ENCODE measurements around the gene GRM5. TPM values are rescaled to one million over a fixed set of nuclear protein-coding genes. Genes with fewer than 3 reads are reported as not detected.
"Not testable (repeated sequence)": the region's sequence is repeated elsewhere in the genome, so short reads cannot be mapped to it uniquely, and the experiment has no call there.

The GRM5 gene
- not detected for total RNA-seq

DNA sequence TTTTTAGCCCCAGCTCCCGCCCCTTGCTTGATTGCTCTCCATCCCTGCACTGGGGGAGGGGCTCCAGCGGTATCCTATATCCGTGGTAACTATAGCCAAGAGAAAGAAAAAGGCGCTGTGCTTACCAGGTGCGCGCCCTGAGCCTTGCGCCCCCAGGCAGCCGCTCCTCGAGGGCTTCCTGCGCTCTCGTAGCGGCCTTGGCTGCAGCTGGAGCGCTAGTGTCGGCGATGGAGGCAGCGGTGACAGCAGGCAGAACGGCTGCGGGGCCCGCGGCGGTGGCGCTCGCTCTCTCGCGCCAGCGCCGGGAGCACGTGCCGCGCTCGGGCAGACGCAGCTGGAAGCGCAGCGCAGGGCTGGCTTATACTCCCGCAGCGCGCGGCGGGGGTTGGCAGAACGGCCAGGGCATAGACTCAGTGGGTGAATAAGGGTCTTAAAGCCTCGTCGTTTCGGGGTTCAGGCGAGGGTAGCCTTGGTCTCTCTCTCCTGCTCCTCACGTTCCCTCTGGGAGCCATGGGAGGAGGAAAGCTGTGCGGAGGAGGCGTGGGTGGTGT, at the start of gene GRM5:
GRM5 (minus strand) TSS at position 332 of the 551 bp plus-strand sequence. CDS start 18,110 bp downstream, outside the sequence.
- not testable (repeated sequence) for H3K36me3 ChIP-seq (ENCODE audit: control insufficient read depth in 3 of 3, insufficient read depth in 3 of 3, low read length in 3 of 3); H3K4me1 ChIP-seq (ENCODE audit: control insufficient read depth in 3 of 3, insufficient read depth in 3 of 3, low read length in 3 of 3); H3K9ac ChIP-seq (ENCODE audit: low read depth in 1 of 3, low read length in 3 of 3); H3K4me3 ChIP-seq (ENCODE audit: low read length in 3 of 3); H3K9me3 ChIP-seq (ENCODE audit: control insufficient read depth in 3 of 3, low read length in 3 of 3); H3K27ac ChIP-seq (ENCODE audit: low read depth, low read length)
- peaks cover 0 to 13% (median 3%) of the 10 kb centered on the region in 3 donors for H3K27me3 ChIP-seq (ENCODE audit: control insufficient read depth in 3 of 3, insufficient read depth in 3 of 3, low read length in 3 of 3)

DNA sequence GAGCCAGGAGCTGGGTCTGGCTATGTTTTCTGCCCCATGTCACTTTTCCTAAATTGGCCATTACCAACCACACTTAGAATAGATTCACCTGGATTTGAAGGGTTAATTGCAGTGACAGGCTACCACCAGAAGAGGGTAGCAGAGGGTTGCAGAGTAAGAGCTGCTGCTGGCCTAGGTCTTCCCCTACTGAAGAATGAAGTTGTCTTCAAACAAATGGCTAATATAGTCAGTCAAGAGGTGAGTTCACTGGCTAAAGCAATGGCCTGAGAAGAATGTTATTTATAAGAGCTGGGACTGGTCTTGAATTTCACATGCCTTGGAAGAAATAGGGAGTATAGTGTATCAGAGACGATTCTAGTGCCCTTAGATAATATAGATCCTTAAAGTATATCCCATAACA, 32.2 kb upstream of the GRM5 start:
- H3K4me1 ChIP-seq (ENCODE audit: control insufficient read depth in 3 of 3, insufficient read depth in 3 of 3, low read length in 3 of 3); H3K9me3 ChIP-seq (ENCODE audit: control insufficient read depth in 3 of 3, low read length in 3 of 3); H3K27ac ChIP-seq (ENCODE audit: low read depth, low read length); H3K27me3 ChIP-seq (ENCODE audit: control insufficient read depth in 3 of 3, insufficient read depth in 3 of 3, low read length in 3 of 3); H3K36me3 ChIP-seq (ENCODE audit: control insufficient read depth in 3 of 3, insufficient read depth in 3 of 3, low read length in 3 of 3); H3K9ac ChIP-seq (ENCODE audit: low read depth in 1 of 3, low read length in 3 of 3); H3K4me3 ChIP-seq (ENCODE audit: low read length in 3 of 3): not testable (repeated sequence)

DNA sequence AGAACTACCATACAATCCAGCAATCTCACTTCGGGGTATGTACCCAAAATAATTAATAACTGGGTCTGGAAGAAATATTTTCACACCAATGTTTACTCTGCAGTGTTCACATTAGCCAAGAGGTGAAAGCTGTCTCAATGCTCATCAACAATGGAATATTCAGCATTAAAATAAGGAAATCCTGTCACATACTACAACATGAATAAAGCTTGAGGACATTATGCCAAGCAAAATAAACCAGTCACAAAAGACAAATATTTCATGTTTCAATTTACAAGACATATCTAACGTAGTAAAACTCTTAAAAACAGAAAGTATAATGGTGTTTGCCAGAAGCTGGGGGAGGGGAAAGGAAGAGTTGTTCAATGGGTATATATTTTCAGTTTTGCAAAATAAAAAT, 28.0 kb upstream of the GRM5 start:
- not testable (repeated sequence) for H3K9me3 ChIP-seq (ENCODE audit: control insufficient read depth in 3 of 3, low read length in 3 of 3); H3K4me3 ChIP-seq (ENCODE audit: low read length in 3 of 3); H3K4me1 ChIP-seq (ENCODE audit: control insufficient read depth in 3 of 3, insufficient read depth in 3 of 3, low read length in 3 of 3); H3K36me3 ChIP-seq (ENCODE audit: control insufficient read depth in 3 of 3, insufficient read depth in 3 of 3, low read length in 3 of 3); H3K27me3 ChIP-seq (ENCODE audit: control insufficient read depth in 3 of 3, insufficient read depth in 3 of 3, low read length in 3 of 3); H3K27ac ChIP-seq (ENCODE audit: low read depth, low read length); H3K9ac ChIP-seq (ENCODE audit: low read depth in 1 of 3, low read length in 3 of 3)

DNA sequence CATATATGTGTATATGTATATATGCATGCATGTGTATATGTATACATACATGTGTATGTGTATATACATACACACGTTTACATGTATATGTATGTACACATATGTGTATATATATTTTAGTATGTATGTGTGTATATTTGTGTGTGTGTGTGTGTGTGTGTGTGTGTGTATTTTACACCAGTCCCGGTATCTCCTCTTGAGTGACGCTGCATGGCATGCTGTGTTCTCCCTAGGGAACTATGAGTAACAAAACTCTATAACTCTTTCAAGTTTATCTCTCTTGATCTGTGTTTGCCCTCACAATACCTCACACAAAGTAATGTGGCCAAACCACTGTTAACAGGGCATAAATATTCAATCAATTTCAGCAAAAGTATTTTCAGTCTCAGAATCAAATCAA, 19.2 kb upstream of the GRM5 start:
- H3K4me1 ChIP-seq (ENCODE audit: control insufficient read depth in 3 of 3, insufficient read depth in 3 of 3, low read length in 3 of 3); H3K27me3 ChIP-seq (ENCODE audit: control insufficient read depth in 3 of 3, insufficient read depth in 3 of 3, low read length in 3 of 3); H3K27ac ChIP-seq (ENCODE audit: low read depth, low read length); H3K4me3 ChIP-seq (ENCODE audit: low read length in 3 of 3); H3K9ac ChIP-seq (ENCODE audit: low read depth in 1 of 3, low read length in 3 of 3); H3K9me3 ChIP-seq (ENCODE audit: control insufficient read depth in 3 of 3, low read length in 3 of 3); H3K36me3 ChIP-seq (ENCODE audit: control insufficient read depth in 3 of 3, insufficient read depth in 3 of 3, low read length in 3 of 3): not testable (repeated sequence)

DNA sequence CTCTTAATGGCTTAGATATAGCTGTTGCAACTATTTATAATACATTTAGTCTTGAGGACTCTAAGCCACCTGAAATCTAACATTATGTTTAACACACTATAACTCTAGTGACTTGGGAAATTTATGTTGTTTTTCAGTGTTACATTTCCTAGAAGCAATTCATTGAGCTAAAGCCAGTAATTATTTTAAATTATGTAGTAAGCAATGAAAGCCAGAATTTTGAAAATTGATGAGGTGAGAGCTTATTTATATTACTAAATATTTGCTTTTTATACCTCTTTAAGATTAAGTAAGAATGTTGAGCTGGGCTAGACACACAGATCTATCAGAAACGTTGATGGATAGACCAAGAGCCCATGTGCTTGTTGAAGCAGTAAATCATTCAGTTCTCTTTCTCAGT, 5.1 kb upstream of the GRM5 start:
- H3K36me3 ChIP-seq (ENCODE audit: control insufficient read depth in 3 of 3, insufficient read depth in 3 of 3, low read length in 3 of 3); H3K4me3 ChIP-seq (ENCODE audit: low read length in 3 of 3); H3K27me3 ChIP-seq (ENCODE audit: control insufficient read depth in 3 of 3, insufficient read depth in 3 of 3, low read length in 3 of 3); H3K9me3 ChIP-seq (ENCODE audit: control insufficient read depth in 3 of 3, low read length in 3 of 3); H3K9ac ChIP-seq (ENCODE audit: low read depth in 1 of 3, low read length in 3 of 3); H3K27ac ChIP-seq (ENCODE audit: low read depth, low read length); H3K4me1 ChIP-seq (ENCODE audit: control insufficient read depth in 3 of 3, insufficient read depth in 3 of 3, low read length in 3 of 3): not testable (repeated sequence)

DNA sequence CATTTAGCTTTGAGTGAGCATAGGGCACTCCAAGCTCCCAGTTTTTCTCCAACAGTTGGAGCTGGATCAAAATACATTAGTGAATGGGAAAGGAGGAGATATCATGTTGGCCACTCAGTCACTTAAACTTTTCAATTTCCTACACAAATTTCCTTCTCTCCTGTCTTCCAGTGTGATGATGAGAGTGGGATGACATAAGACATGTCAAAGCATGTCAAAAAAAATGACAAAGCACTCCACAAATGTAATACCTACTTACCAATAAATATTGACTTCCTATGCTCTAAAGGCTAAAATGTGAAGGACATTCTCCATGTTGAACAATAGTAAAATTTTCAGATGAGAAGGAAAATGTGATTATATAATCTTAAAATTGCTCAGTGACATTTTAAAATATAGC, 1.5 kb upstream of the GRM5 start:
- peaks cover 0 to 13% (median 3%) of the 10 kb centered on the region in 3 donors for H3K27me3 ChIP-seq (ENCODE audit: control insufficient read depth in 3 of 3, insufficient read depth in 3 of 3, low read length in 3 of 3)
- no peak overlapping the region for H3K4me3 ChIP-seq (ENCODE audit: low read length in 3 of 3)
- no peaks in the 10 kb centered on the region for H3K36me3 ChIP-seq (ENCODE audit: control insufficient read depth in 3 of 3, insufficient read depth in 3 of 3, low read length in 3 of 3)
- H3K9me3 ChIP-seq (ENCODE audit: control insufficient read depth in 3 of 3, low read length in 3 of 3) = no peaks in the 10 kb centered on the region
- no peak overlapping the region for H3K27ac ChIP-seq (ENCODE audit: low read depth, low read length)
- H3K4me1 ChIP-seq (ENCODE audit: control insufficient read depth in 3 of 3, insufficient read depth in 3 of 3, low read length in 3 of 3) = no peaks in the 10 kb centered on the region
- no peak overlapping the region for H3K9ac ChIP-seq (ENCODE audit: low read depth in 1 of 3, low read length in 3 of 3)

DNA sequence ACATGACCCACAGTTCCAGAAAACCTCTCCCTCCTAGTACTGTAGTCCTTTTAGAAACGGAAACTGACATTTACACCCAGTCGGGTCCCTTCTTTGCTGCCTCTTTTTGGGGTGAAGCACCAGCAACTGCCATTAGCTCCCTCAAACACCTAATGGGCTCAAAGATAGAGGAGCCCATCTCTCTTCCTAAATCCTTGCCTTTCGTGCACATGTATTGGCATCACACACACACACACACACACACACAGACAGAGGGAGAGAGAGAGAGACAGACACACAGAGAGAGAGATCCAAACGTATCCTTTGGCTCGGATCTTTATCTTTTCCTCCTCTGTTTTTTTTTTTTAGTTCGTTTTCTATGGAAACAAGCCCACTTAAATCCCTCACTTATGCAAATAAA, 716 bp downstream of the GRM5 start:
- peaks cover 0 to 13% (median 3%) of the 10 kb centered on the region in 3 donors for H3K27me3 ChIP-seq (ENCODE audit: control insufficient read depth in 3 of 3, insufficient read depth in 3 of 3, low read length in 3 of 3)
- no peaks in the 10 kb centered on the region for H3K4me1 ChIP-seq (ENCODE audit: control insufficient read depth in 3 of 3, insufficient read depth in 3 of 3, low read length in 3 of 3)
- H3K9ac ChIP-seq (ENCODE audit: low read depth in 1 of 3, low read length in 3 of 3) = no peak overlapping the region
- H3K27ac ChIP-seq (ENCODE audit: low read depth, low read length) = no peak overlapping the region
- H3K9me3 ChIP-seq (ENCODE audit: control insufficient read depth in 3 of 3, low read length in 3 of 3) = no peaks in the 10 kb centered on the region
- no peak overlapping the region for H3K4me3 ChIP-seq (ENCODE audit: low read length in 3 of 3)
- H3K36me3 ChIP-seq (ENCODE audit: control insufficient read depth in 3 of 3, insufficient read depth in 3 of 3, low read length in 3 of 3) = no peaks in the 10 kb centered on the region

DNA sequence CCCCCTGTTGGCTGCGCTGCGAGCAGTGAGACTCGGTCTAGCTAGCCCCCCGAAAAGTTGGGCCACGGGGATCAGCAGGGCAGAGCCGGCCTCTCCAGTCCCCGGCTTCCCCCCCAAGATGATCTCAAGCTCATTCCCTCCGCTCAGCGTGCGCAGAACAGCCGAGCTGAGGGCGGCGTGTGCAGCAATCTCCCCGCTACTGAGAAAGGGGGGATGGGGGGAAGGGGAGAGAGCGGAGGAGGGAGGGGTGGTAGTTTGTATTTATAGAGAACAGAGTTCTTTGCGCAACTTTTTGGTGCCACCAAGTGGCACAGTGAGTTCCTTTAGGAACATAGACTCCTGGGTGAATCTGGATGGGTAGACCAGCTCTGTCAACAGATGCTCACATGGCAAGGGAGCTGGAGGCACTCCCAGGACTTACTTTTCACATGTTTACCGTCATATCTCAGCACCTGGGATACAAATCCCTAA, 2.3 kb downstream of the GRM5 start:
- H3K27me3 ChIP-seq (ENCODE audit: control insufficient read depth in 3 of 3, insufficient read depth in 3 of 3, low read length in 3 of 3) = peaks cover 0 to 13% (median 3%) of the 10 kb centered on the region in 3 donors
- not testable (repeated sequence) for H3K27ac ChIP-seq (ENCODE audit: low read depth, low read length); H3K9ac ChIP-seq (ENCODE audit: low read depth in 1 of 3, low read length in 3 of 3); H3K9me3 ChIP-seq (ENCODE audit: control insufficient read depth in 3 of 3, low read length in 3 of 3); H3K4me1 ChIP-seq (ENCODE audit: control insufficient read depth in 3 of 3, insufficient read depth in 3 of 3, low read length in 3 of 3); H3K36me3 ChIP-seq (ENCODE audit: control insufficient read depth in 3 of 3, insufficient read depth in 3 of 3, low read length in 3 of 3); H3K4me3 ChIP-seq (ENCODE audit: low read length in 3 of 3)

DNA sequence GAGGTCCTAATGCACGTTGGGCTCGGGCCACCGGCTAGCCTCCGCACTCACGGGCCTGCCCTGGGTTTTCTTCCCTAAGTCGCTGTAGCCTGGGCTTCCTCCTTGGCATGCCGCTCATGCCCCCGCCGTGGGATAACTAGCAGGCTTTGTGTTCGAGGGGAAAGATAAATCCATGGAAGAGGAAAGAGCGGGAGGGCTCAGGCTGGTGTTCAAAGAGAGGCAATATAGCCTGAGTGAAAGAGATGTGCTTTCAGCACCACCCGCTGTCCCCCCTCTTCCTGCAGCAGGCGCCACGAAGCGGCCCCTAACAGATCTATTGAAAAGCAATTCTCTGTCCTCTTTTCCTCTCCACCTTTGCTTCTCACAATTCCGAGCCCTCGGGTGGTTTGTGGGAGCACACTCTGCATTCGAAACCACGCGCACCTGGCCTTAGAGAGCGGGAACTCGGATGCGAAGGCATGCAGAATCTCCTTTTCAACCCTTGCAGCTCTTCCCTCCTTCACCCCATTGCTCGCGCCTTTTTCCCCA, 2.9 kb downstream of the GRM5 start:
- not testable (repeated sequence) for H3K4me1 ChIP-seq (ENCODE audit: control insufficient read depth in 3 of 3, insufficient read depth in 3 of 3, low read length in 3 of 3); H3K4me3 ChIP-seq (ENCODE audit: low read length in 3 of 3); H3K27ac ChIP-seq (ENCODE audit: low read depth, low read length); H3K9ac ChIP-seq (ENCODE audit: low read depth in 1 of 3, low read length in 3 of 3); H3K36me3 ChIP-seq (ENCODE audit: control insufficient read depth in 3 of 3, insufficient read depth in 3 of 3, low read length in 3 of 3); H3K9me3 ChIP-seq (ENCODE audit: control insufficient read depth in 3 of 3, low read length in 3 of 3)
- peaks cover 0 to 13% (median 3%) of the 10 kb centered on the region in 3 donors for H3K27me3 ChIP-seq (ENCODE audit: control insufficient read depth in 3 of 3, insufficient read depth in 3 of 3, low read length in 3 of 3)

DNA sequence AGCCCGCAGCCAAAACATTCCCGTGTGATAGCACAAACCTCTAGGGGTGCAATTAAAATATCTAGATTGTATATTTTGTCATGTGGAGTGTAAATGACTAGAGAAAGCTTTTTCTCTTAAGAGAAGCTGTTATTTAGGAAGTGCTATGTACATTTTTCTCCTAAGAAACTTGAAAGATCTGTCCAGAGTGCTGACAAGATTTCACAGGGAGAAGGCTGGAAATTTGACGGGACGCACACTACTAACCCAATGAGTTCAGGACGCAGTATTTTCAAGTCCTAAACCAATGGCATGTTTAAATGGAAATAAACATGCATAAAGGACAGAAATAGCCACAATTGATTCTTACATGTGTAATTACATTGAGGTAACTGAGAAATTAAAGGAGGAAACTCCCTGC, 3.9 kb downstream of the GRM5 start:
- H3K27me3 ChIP-seq (ENCODE audit: control insufficient read depth in 3 of 3, insufficient read depth in 3 of 3, low read length in 3 of 3) = peaks cover 0 to 13% (median 3%) of the 10 kb centered on the region in 3 donors
- H3K9me3 ChIP-seq (ENCODE audit: control insufficient read depth in 3 of 3, low read length in 3 of 3); H3K27ac ChIP-seq (ENCODE audit: low read depth, low read length); H3K4me3 ChIP-seq (ENCODE audit: low read length in 3 of 3); H3K9ac ChIP-seq (ENCODE audit: low read depth in 1 of 3, low read length in 3 of 3); H3K4me1 ChIP-seq (ENCODE audit: control insufficient read depth in 3 of 3, insufficient read depth in 3 of 3, low read length in 3 of 3); H3K36me3 ChIP-seq (ENCODE audit: control insufficient read depth in 3 of 3, insufficient read depth in 3 of 3, low read length in 3 of 3): not testable (repeated sequence)
